Stimulated activated CD4-positive, alpha-beta T cell treated with anti-CD3 and anti-CD28 coated beads, Interleukin-15, amount 100 ng/mL, for 1 hour (primary cell): Measurements from ENCODE around the gene TUG1.

ENCODE experiments used
- DNase-seq, 2 donors: peaks; one replicate each; pipeline ENCODE4 v3.0.0-alpha.2; 2020; ENCODE audit warnings: low read depth in 1 of 2, low spot score in 1 of 2

TUG1 gene

GRCh38 chr22:30947173-30947815, 21.8 kb upstream of the TUG1 start:
- DNase-seq = no peak

GRCh38 chr22:30947816-30948454, 21.1 kb upstream of the TUG1 start:
- DNase-seq = no peak

- no peak for DNase-seq
These were observed 20.1 kb upstream of the TUG1 start for GRCh38 chr22:30948930-30949342.

GRCh38 chr22:30949934-30950660, 19.0 kb upstream of the TUG1 start:
- no peak for DNase-seq

GRCh38 chr22:30953206-30953605, 15.9 kb upstream of the TUG1 start:
- no peak for DNase-seq

- no peak for DNase-seq
These were observed 13.9 kb upstream of the TUG1 start for GRCh38 chr22:30955153-30955552.

GRCh38 chr22:30964858-30965257, 4.2 kb upstream of the TUG1 start:
- DNase-seq = no peak

- DNase-seq = no peak
These were observed 796 bp upstream of the TUG1 start, which contains the start of gene MORC2 for GRCh38 chr22:30968015-30968923. MORC2 (minus strand) TSS chr22:30968774; CDS start chr22:30967889, 885 bp downstream.

- peak in 1 of 2 donors; percentile 20 for DNase-seq
These were observed 679 bp downstream of the TUG1 start for GRCh38 chr22:30969532-30970355.

- DNase-seq = no peak
These were observed 1.3 kb downstream of the TUG1 start for GRCh38 chr22:30970356-30970746.

- no peak for DNase-seq
These were observed 9.4 kb downstream of the TUG1 start for GRCh38 chr22:30978304-30978962.

GRCh38 chr22:30979932-30980331, 10.9 kb downstream of the TUG1 start:
- DNase-seq = no peak

- DNase-seq = no peak
These were observed 13.4 kb downstream of the TUG1 start for GRCh38 chr22:30982512-30982911.

- DNase-seq = no peak
These were observed 15.3 kb downstream of the TUG1 start for GRCh38 chr22:30984317-30984716.

GRCh38 chr22:30985561-30986208, 16.6 kb downstream of the TUG1 start:
- no peak for DNase-seq

GRCh38 chr22:30989474-30989873, 20.4 kb downstream of the TUG1 start:
- DNase-seq = no peak

GRCh38 chr22:30990690-30991089, 21.6 kb downstream of the TUG1 start:
- no peak for DNase-seq

- no peak for DNase-seq
These were observed 23.5 kb downstream of the TUG1 start for GRCh38 chr22:30992565-30992964.

GRCh38 chr22:30994960-30995359, 25.9 kb downstream of the TUG1 start:
- no peak for DNase-seq
